GM18520 (cell line): ENCODE results near the gene BPIFB2.
"Not testable (repeated sequence)": the region's sequence is repeated elsewhere in the genome, so short reads cannot be mapped to it uniquely, and the experiment has no call there.

Source experiments
- ATAC-seq: cut with Tn5 transposase; IDR thresholded peaks from one replicate; pipeline ENCODE4 v1.9.1; 2021; ENCODE audit not compliant: unreplicated experiment

Gene BPIFB2

DNA sequence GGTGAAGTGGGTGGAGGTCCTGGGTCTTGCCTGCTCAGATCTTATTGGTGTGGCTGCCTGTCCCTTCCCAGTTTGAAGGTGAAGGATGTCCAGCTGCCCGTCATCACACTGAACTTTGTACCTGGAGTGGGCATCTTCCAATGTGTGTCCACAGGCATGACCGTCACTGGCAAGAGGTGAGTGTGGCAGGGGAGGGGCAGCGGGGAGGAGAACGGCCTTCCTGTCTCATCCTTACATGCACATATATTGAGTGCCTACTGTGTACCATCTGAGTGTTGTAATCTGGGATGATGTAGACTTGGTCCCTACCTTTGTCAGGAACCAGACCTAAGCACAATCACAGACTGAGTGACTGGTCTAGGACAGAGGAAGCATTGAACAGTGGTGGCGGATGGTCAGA, 26.6 kb downstream of the BPIFB2 start:
- no peak for ATAC-seq

DNA sequence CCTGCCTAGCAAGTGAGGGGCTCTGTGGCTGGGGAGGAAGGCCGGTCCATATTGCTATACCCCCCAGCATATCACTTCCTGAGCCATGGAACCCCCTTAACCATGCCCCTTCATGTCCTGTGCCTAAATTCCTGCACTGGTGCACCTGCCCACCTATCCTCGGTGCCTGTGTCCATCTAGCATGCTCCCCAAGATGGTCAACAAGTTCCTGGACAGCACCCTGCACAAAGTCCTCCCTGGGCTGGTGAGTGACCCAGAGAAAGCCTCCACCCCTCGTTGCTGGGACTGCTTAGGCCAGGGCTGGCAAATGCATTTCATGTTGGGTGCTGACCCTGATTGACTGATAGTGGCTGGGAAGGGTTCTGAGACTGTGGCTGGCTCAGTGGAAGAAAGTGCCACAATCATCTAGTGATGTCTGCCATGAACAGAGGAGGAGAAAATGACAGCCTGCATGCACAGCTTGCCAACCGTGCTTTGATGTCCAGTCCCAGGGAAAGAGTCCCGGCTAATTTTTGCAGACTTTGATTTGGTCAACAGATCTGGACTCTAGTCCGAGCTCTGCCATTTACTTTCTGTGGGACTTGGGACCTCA, 27.5 kb downstream of the BPIFB2 start:
- no peak for ATAC-seq

DNA sequence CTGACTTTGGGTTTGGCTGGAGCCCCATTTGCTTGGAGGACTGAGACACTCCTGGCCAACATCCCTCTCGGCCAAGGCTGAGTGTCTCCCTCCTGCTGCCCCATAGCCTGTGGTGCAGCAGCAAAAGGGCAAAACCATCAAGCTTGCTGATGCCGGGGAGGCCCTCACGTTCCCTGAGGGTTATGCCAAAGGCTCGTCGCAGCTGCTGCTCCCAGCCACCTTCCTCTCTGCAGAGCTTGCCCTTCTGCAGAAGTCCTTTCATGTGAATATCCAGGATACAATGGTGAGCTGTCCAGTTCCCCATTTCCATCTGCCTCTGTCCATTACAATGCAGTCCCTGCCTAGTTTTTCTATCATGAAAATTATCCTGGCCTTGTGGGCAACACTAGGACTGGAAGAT, 30.0 kb downstream of the BPIFB2 start:
- no peak for ATAC-seq

DNA sequence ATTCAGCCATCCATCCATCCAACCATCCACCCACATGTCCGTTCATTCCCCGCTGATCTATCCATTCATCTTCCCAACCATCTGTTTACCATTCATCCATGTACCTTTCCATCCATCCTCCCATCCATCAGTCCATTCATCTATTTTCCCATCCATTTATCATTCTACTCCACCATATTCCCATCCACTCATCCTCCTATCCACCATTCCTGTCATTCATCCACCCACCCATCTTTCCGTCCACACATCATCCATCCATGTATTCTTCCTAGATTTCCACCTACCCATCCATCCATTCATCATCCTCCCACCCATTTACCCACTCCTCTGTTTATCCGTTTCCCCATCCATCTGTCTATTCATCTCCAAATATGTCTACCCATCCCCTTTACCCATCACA, 30.7 kb downstream of the BPIFB2 start:
- ATAC-seq = no peak

DNA sequence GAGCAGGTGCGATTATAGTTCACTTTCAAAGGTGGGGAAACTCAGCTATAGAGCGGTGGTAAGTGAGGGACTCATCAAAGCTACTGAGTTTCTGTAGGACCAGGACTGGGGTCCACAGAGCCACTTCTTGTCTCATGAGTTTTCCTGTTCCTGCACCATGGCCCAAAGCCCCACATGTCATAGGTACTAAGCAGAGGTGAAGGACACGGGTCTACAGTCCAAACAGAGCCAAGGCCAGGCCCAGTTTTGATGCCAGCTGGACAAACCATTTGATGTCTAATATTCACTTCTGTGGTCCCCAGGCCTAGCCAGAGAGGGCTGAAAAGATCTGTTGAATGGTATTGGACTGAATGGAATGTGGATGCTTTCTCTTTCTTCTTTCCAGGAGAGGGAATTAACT, 34.9 kb downstream of the BPIFB2 start:
- no peak for ATAC-seq

DNA sequence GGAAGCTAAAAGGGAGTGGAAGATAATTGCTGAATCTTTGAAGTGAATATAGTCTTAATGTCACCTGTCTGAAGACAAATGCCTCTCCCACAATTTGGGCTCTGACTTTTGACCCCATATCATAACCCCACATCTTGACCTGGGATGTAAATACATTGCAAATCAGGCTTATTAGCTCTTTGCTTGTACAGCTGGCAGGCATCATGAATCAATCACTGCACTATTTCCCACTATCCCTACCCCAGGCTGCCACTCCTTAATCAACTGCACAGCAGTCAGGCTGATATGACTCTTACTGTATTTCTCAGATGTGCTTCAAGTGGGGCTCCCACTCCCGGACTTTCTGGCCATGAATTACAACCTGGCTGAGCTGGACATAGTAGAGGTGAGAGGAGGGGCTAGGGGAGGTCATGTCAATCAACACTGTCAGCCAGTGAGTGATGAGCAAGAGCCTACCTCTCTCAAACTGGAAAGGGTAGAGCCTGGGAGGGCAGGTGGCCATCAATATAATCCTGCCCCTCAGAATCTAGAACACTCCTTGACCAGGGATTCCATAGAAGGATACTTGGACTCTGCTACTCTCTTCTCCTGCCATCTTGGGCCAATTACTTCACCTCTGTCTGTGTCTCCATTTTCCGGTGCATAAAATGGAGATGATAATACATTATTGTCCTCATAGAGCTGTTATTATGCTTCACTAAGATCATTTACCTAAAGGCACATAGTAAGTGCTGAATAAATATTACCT, 35.7 kb downstream of the BPIFB2 start:
- ATAC-seq = no peak

DNA sequence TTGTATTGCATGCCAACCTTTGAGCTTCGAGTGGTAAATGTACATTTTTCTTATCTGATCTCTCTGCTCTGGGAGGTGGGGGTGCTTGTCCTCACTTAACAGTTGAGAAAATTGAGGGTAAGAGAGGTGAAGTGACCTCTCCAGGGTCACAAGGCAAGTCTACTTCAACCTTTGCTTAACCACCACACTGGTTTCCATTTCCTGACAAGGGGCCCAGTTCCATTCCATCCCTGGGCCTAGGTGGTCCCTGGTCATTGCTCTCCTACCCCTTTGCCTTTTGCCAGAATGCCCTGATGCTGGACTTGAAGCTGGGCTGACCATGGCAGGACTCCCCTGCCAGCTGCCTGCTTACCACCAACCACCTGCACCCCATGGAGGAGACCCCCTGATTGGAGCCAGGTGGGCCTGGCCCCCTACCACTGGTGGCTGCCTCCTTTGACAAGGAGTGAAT, 36.3 kb downstream of the BPIFB2 start:
- no peak for ATAC-seq

DNA sequence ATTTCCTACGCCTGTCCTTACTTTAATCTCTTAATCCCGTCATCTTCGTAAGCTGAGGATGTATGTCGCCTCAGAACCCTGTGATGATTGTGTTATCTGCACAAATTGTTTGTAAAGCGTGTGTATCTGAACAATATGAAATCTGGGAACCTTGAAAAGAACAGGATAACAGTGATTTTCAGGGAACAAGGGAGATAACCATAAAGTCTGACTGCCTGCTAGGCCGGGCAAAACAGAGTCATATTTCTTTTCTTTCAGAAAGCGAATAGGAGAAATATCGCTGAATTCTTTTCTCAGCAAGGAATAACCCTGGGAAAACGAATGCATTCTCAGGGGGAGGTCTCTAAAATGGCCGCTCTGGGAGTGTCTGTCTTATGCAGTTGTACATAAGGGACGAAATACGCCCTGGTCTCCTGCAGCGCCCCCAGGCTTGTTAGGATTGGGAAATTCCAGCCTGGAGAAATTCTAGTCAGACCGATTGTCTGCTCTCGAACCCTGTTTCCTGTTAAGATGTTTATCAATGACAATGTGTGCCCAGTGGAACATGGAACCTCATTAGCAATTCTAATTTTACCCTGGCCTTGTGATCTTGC, 37.7 kb downstream of the BPIFB2 start:
- not testable (repeated sequence) for ATAC-seq

DNA sequence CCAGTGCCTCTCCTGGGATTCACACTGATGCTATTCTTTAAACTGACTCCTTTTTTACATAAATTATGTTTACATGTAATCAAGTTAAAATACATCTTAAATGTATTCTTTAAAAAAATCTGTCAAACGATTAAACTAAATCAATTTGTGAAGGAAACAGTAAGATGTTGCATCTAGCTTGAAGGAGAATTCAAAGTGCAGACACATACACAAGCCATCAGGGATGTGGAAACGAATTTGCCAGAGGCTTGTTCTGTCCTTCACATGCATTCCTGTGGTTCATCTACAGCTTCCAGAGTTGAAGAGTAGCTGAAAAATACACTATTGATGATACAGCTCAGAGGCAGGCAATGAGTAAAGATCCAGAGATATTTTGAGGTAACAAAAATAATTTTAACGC, 38.9 kb downstream of the BPIFB2 start:
- ATAC-seq = no peak

DNA sequence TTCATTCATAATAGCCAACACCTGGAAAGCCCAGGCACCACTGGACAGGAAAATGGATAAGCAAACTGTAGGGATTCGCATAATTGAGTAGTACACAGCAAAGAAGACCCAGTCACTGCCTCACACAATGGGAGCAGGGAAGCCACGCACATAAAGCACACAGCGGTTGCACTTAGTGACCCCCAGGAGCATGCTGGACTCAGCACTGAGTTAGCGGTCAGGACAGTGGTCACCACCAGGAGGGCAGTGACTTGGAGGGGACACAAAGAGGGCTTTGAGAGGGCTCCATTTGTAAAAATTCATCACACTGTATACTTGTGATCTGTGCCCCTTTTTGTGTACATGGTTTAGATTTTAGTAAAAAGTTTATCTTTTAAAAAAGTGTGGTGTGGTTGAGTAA, 43.8 kb downstream of the BPIFB2 start:
- ATAC-seq = no peak

DNA sequence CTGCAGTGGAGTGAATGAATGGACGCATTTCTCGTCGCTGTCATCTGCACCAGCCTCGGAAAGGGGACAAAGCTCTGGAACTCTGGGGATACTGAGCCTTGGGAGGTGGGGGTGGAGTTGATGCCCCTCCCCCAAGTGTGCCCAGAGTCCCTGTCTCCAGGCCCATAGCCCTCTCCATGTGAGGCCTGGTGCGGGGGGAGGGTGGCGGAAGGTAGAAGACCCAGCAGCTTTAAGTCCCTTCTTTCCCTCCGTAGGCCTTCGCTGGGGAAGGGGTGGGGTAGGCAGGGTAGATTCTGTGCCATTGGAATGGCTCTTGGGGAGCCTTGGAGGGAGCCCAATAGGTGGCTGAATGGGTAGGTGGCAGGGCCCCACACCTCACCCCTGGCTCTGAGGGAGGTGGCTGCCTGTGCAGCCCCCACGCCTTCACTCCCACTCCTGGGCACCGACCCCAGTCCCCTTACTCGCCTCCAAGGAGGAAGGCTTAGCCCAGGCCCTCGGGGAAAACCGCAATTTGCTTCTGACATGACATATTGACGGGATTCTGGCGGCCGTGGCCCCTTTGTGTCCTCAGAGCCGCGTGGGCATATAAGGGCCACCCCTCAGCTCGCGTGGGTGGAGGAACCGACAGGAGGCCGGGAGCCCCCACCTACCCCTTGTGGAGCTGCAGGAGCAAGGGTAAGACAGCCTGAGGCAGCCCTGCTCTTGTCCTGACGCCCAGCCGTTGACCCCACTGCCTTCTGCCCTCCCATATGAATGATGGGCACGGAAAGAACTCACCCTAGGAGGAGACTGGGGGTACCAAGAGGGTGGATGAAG, 46.0 kb downstream of the BPIFB2 start, which contains the start of gene BPIFB3:
BPIFB3 (plus strand) TSS at position 613 of the 816 bp plus-strand sequence. CDS start 1,533 bp downstream, outside the sequence.
- no peak for ATAC-seq

DNA sequence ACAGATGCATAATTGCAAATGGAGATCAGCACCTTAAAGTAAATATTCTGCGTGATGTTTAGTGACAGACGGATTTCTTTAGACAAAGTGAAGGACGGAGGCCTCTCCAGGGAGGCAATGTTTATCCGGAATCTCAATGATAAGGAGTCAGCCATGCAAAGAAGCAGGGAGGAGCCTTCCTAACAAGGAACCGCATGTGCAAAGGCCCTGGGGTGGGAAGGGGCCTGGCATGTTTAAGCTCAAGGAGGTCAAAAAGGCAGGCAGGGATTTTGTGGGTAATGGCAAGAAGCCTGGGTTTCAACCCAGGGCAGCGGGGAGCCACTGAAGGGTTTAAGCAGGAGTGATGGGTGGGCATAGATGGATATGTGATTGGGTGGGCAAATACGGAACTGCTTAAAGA, 46.9 kb downstream of the BPIFB2 start:
- ATAC-seq = no peak

DNA sequence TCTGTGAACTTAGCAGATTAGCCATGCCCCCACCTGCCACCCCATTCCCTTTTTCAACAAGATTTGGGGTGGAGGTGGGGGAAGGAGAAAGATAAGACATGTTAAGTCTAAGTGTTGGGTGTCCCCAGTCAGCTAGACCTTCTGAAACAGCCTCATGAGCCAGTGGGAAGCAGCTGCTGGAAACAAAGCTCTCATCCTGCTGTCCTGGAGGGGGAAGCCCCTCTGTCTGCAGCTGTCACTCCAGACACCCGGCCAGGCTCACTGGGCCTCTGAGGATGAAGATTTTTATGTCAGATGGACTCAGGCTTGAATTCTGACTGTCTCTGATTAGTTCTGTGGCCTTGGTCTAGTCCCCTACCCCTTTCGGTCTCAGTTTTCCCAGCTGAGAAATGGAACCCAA, 47.3 kb downstream of the BPIFB2 start:
- ATAC-seq = no peak

DNA sequence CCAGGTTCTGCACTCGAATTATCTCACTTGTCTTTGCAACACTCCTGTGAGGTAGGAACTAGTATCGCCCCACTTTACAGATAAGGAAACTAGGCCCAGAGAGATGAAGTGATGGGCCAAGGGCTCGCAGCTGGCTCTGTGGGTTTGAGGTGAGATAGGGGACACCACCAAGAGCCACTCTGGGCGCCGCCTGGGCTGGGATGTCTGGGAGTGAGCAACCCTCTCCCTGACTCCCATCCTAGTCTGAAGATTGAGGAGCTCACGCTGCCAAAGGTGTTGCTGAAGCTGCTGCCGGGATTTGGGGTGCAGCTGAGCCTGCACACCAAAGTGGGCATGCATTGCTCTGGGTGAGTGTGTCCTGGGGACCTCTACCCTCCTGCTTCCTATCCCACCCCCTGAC, 51.6 kb downstream of the BPIFB2 start:
- ATAC-seq = no peak

DNA sequence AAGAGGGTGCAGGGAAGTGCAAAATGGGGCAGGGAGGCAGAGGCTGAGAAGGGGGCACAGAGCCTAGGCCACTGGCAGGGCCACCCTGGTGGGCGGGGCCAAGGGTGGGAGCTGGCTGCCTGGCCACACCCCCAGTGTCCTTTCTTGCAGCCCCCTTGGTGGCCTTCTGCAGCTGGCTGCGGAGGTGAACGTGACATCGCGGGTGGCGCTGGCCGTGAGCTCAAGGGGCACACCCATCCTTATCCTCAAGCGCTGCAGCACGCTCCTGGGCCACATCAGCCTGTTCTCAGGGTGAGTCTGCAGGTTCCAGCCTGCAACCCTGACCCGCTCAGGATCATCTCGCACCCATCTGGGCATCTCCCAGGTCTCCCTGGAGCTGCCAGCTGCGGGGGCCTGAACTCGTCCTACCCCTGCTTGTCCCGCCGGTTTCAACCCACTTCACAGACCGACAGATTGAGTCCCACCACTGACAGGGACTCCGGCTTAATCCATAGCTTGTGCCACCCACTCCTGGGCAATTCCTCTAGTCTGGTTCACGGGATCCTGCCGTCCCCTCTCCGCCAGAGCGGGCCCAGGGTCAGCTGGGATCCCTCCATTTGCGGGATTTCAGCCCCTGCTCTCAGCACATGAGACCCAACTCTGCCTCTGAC, 52.4 kb downstream of the BPIFB2 start:
- ATAC-seq = no peak

DNA sequence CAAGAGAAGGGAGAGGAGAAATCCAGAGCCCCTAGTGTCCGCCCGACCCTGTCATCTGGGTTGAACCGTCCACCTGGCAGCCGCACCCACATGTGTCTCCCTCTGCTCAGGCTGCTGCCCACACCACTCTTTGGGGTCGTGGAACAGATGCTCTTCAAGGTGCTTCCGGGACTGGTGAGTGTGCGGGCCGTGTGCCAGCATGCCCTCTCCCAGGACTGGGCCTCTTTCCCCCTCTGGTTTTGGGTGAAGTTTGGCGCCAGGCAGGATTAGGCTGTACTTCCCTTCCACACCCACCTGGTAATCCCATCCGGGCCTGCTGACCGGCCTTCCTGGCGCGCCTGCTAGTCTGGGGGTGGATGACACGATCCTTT, 54.1 kb downstream of the BPIFB2 start:
- ATAC-seq = no peak

DNA sequence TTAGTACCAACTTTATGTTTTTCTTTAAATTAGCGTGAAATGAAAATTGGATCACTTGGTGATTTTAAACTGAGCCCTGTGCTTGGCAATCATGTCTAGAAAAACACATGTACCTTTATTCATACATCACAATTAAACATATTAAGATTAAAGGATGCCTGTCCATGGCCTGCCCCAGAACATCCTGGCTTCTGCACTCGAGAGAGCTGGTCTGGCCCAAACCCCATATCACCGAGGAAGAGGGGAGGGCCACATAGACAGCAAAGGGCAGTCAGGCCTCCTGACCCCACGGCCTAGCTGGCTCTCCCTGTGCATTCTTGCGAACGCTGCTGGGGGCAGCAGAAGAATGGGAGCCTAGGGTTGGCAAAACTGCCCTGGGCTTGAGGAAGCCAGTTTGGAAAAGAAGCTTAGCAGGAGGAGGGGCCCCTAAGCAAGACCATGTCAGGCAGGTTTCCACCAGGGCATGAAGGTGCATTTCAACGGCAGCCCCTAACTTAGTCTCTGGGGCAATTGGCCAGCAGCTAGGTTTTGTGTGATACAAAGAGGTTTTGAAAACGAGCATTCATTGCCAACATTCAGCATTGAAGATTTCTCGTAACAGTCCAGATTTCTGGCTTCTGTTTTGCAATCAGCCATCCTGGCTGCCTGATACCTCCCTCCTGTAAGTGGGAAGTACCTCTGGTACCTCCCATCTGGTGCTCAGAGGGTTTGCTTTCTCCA, 54.8 kb downstream of the BPIFB2 start:
- ATAC-seq = no peak

DNA sequence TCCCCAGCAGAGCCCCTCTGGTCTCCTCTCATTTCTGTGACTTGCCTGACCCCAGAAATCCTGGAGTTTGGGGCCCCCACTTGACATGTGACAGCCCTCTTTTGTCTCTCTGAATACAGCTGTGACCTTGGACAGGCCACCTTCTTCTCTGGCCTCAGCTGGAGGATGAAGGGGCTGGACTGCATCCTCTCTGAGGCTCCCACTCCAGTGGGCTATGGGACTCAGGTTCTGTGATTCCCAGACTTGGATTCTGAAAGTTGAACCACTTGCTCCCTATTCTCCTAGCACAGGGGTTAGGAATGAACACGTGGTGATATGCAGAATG, 55.3 kb downstream of the BPIFB2 start:
- no peak for ATAC-seq

DNA sequence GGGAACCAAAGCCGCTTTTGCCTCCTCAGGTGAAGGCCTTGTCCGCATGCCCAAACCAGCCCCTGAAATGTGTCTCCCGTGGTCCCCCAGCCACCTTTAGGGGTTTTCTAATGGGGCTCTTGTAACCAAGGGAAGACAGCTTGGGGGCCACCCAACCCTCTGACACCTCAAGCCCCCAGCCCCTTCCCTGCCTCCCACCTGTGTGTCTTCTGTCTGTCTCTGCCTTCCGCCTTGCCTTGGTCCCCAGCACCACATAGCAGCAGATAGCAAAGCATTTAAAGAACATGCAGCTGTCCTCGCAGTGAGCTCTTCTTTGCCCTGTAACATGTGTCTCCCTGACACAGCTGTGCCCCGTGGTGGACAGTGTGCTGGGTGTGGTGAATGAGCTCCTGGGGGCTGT, 55.8 kb downstream of the BPIFB2 start:
- no peak for ATAC-seq

DNA sequence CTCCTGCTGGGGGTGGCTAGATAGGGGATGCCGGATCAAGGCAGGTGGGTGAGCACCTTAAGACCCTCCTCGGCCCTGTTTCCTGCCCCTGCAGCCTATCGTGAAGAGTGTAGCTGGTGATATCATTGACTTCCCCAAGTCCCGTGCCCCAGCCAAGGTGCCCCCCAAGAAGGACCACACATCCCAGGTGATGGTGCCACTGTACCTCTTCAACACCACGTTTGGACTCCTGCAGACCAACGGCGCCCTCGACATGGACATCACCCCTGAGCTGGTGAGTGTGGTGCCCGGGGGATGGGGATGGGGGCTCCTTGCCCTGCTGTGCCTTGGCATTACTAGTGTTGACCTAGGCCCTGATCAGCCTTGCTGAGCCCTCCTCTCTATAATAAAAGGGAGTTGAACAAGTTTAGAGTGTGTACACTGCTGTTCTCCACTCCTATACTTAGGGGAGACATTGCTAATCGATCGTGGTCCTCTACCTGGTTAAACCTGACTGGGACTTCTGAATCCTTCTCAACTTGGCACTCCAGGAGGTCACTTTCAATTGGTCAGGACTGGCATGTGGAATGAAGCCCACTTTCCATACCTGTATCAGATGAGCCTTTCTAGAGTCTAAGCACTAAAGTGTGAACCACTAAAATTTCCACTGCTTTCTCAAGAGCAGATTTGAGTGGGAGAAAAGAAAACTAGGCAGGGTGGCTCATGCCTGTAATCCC, 57.2 kb downstream of the BPIFB2 start:
- no peak for ATAC-seq
